A673 (cell line): ENCODE data around the gene CNTN5. TPM values are rescaled to one million over a fixed set of nuclear protein-coding genes. Genes with fewer than 3 reads are reported as not detected.

Experiments used
- BruUV-seq: library from RNA; stranded (reverse); fragments of 400-500 nt; replicated peaks from 2 replicates; lab custom pipeline; 2021; lab: Mats Ljungman, UMichigan
- CTCF ChIA-PET: fragments of 300-600 bp; sonication (Branson Sonifier 250); formaldehyde crosslinking; loops from one replicate; lab custom pipeline; 2022; ENCODE audit warnings: antibody characterized with exemption; lab: Charles Lee
- POLR2A ChIA-PET: fragments of 300-600 bp; sonication (Branson Sonifier 250); formaldehyde crosslinking; loops from one replicate; lab custom pipeline; 2022; ENCODE audit warnings: antibody characterized with exemption; ENCODE audit not compliant: low non-redundant PET; lab: Charles Lee
- DNase-seq: peaks from one replicate; pipeline ENCODE4 v3.0.0-alpha.2; 2015; ENCODE audit warnings: low spot score
- H3K27ac ChIP-seq: fragments of 200-600 bp; sonication (generic); 2 replicates; pipeline ENCODE4 v1.5.1; 2016; ENCODE audit warnings: mixed run types, low read depth, mild to moderate bottlenecking, mixed read lengths, antibody characterized with exemption, low read length; ENCODE audit not compliant: poor library complexity, severe bottlenecking
- H3K27me3 ChIP-seq: fragments of 200-600 bp; sonication (generic); replicated peaks from 2 replicates; pipeline ENCODE4 v1.6.1; 2017; ENCODE audit warnings: mixed run types, low read depth, mild to moderate bottlenecking, mixed read lengths, antibody characterized with exemption, low read length; ENCODE audit not compliant: insufficient read depth, poor library complexity
- H3K36me3 ChIP-seq: fragments of 200-600 bp; sonication (generic); 2 replicates; pipeline ENCODE4 v1.6.1; 2016; ENCODE audit warnings: mixed run types, mild to moderate bottlenecking, mixed read lengths, antibody characterized with exemption, low read length; ENCODE audit not compliant: insufficient read depth, poor library complexity, severe bottlenecking
- H3K4me1 ChIP-seq: fragments of 200-600 bp; sonication (generic); 2 replicates; pipeline ENCODE4 v1.6.1; 2017; ENCODE audit warnings: mixed run types, mild to moderate bottlenecking, mixed read lengths, antibody characterized with exemption, low read length; ENCODE audit not compliant: insufficient read depth, poor library complexity, severe bottlenecking
- H3K4me3 ChIP-seq: fragments of 200-600 bp; sonication (generic); 2 replicates; pipeline ENCODE4 v1.5.1; 2016; ENCODE audit warnings: low read depth, mixed run types, mild to moderate bottlenecking, mixed read lengths, low read length; ENCODE audit not compliant: poor library complexity, severe bottlenecking
- H3K9me3 ChIP-seq: fragments of 200-600 bp; sonication (generic); 2 replicates; pipeline ENCODE4 v1.6.1; 2016; ENCODE audit warnings: mixed run types, low read depth, mild to moderate bottlenecking, mixed read lengths, antibody characterized with exemption, low read length; ENCODE audit not compliant: poor library complexity, severe bottlenecking
- CTCF ChIP-seq: fragments of 300-800, 200-600 bp; sonication (generic); conservative IDR thresholded peaks from 2 replicates; pipeline ENCODE4 v1.5.1; 2017; ENCODE audit warnings: low read depth, mild to moderate bottlenecking, antibody characterized with exemption, low read length, moderate library complexity, mixed read lengths
- EZH2 ChIP-seq: fragments of 200-600 bp; sonication (generic); IDR thresholded peaks from 2 replicates; pipeline ENCODE4 v1.6.1; 2017; ENCODE audit warnings: borderline replicate concordance, low read depth, mild to moderate bottlenecking, mixed read lengths, antibody characterized with exemption, low read length; ENCODE audit not compliant: poor library complexity, severe bottlenecking
- intact Hi-C: fragments of 100-400 bp; cut with micrococcal nuclease; formaldehyde crosslinking; loops from one replicate; pipeline ENCODE4 v1.10.0; 2022; ENCODE audit not compliant: unreplicated experiment
- total RNA-seq: library from RNA; stranded (reverse); gene quantifications from 2 replicates; pipeline ENCODE4 v1.2.3, GENCODE V29; 2021

The CNTN5 gene
- total RNA-seq, 1 experiment from 2014 or later: 0.80 TPM

GRCh38 chr11:99555486-99555885 is 534.7 kb downstream of the CNTN5 start:
- Histone ChIP-seq H3K27me3 (no peaks in the 10 kb centered on the region), H3K4me3 (no peak overlapping the region), H3K36me3 (no peaks in the 10 kb centered on the region), H3K4me1 (no peaks in the 10 kb centered on the region), H3K27ac (no peak overlapping the region), H3K9me3 (no peaks in the 10 kb centered on the region)
- ChIA-PET POLR2A (no interaction called here), CTCF (no interaction called here)
- DNase-seq: no peak
- intact Hi-C loops: no loop called here
- no peak for TF ChIP-seq CTCF
- no peak for TF ChIP-seq EZH2
- no TSS peak for BruUV-seq

GRCh38 chr11:99565333-99565732 is 544.6 kb downstream of the CNTN5 start:
- intact Hi-C loops: no loop called here
- Histone ChIP-seq H3K4me1 (no peaks in the 10 kb centered on the region), H3K36me3 (no peaks in the 10 kb centered on the region), H3K9me3 (no peaks in the 10 kb centered on the region), H3K27ac (no peak overlapping the region), H3K4me3 (no peak overlapping the region), H3K27me3 (no peaks in the 10 kb centered on the region)
- no peak for TF ChIP-seq CTCF
- TF ChIP-seq EZH2: no peak
- no peak for DNase-seq
- BruUV-seq: no TSS peak
- ChIA-PET CTCF (no interaction called here), POLR2A (no interaction called here)

- no peaks in the 10 kb centered on the region for H3K4me1 ChIP-seq
- BruUV-seq: no TSS peak
- H3K9me3 ChIP-seq: no peaks in the 10 kb centered on the region
- DNase-seq: no peak
- POLR2A ChIA-PET: no interaction called here
- H3K4me3 ChIP-seq: no peak overlapping the region
- TF ChIP-seq EZH2 (no peak), CTCF (no peak)
- no peaks in the 10 kb centered on the region for H3K36me3 ChIP-seq
- H3K27me3 ChIP-seq: no peaks in the 10 kb centered on the region
- CTCF ChIA-PET: no interaction called here
- H3K27ac ChIP-seq: no peak overlapping the region
- intact Hi-C loops: no loop called here
Observed at GRCh38 chr11:99567334-99567956, 546.7 kb downstream of the CNTN5 start.
